Liver (tissue), 9 donors: ENCODE results near the gene CHCT1. TPM values are rescaled to one million over a fixed set of nuclear protein-coding genes. Genes with fewer than 3 reads are reported as not detected.

Experiments
- DNase-seq: peaks from one replicate; pipeline ENCODE4 v3.0.0-alpha.2; 2017; ENCODE audit warnings: low spot score
- H3K27ac ChIP-seq, 2 donors: one replicate each; pipeline ENCODE4 v1.7.0; 2013; ENCODE audit warnings: inconsistent platforms in 2 of 2, low read length in 2 of 2, control low read depth in 1 of 2, low read depth in 1 of 2, mild to moderate bottlenecking in 1 of 2
- H3K27me3 ChIP-seq, 4 donors: one replicate each; pipeline versions ENCODE4 v1.6.1 to v1.7.0; 2013; ENCODE audit warnings: low read length in 3 of 4, inconsistent platforms in 1 of 4, mild to moderate bottlenecking in 1 of 4, moderate library complexity in 1 of 4; ENCODE audit not compliant: control insufficient read depth in 4 of 4, insufficient read depth in 4 of 4
- H3K36me3 ChIP-seq, 4 donors: one replicate each; pipeline versions ENCODE4 v1.6.1 to v1.7.0; 2013; ENCODE audit warnings: low read length in 3 of 4, mild to moderate bottlenecking in 3 of 4, low read depth in 1 of 4, moderate library complexity in 1 of 4; ENCODE audit not compliant: control insufficient read depth in 4 of 4, insufficient read depth in 3 of 4
- H3K4me1 ChIP-seq, 4 donors: one replicate each; pipeline versions ENCODE4 v1.6.1 to v1.7.0; 2013; ENCODE audit warnings: low read length in 3 of 4, mild to moderate bottlenecking in 3 of 4, moderate library complexity in 1 of 4; ENCODE audit not compliant: control insufficient read depth in 4 of 4, insufficient read depth in 4 of 4
- H3K4me3 ChIP-seq, 3 donors: one replicate each; pipeline versions ENCODE4 v1.6.1 to v1.7.0; 2013; ENCODE audit warnings: low read length in 3 of 3, control low read depth in 1 of 3, low read depth in 1 of 3, mild to moderate bottlenecking in 1 of 3
- H3K9ac ChIP-seq, 2 donors: one replicate each; pipeline ENCODE4 v1.7.0; 2013; ENCODE audit warnings: low read length in 2 of 2, mild to moderate bottlenecking in 2 of 2, moderate library complexity in 2 of 2, control low read depth in 1 of 2, low read depth in 1 of 2
- H3K9me3 ChIP-seq, 4 donors: one replicate each; pipeline versions ENCODE4 v1.6.1 to v1.7.0; 2013; ENCODE audit warnings: low read length in 3 of 4; ENCODE audit not compliant: control insufficient read depth in 4 of 4
- CTCF ChIP-seq: fragments of 150-350 bp; IDR thresholded peaks from 2 replicates; pipeline ENCODE4 v1.5.1; 2017; ENCODE audit warnings: improper control_type of control experiment, low read depth, low read length; ENCODE audit not compliant: missing input control
- EGR1 ChIP-seq, 2 donors: IDR thresholded peaks; 2 replicates each; pipeline ENCODE4 v1.6.1; 2016 to 2018; ENCODE audit warnings: antibody characterized with exemption in 2 of 2, low read depth in 2 of 2
- FOXA1 ChIP-seq: IDR thresholded peaks from 2 replicates; pipeline ENCODE4 v1.6.1; 2016; ENCODE audit warnings: antibody characterized with exemption
- FOXA2 ChIP-seq: IDR thresholded peaks from 2 replicates; pipeline ENCODE4 v1.6.1; 2016; ENCODE audit warnings: antibody characterized with exemption
- GABPA ChIP-seq, 2 donors: IDR thresholded peaks in 1 of 2; conservative IDR thresholded peaks in 1 of 2; 2 replicates each; pipeline ENCODE4 v1.6.1; 2016; ENCODE audit warnings: antibody characterized with exemption in 2 of 2, mild to moderate bottlenecking in 1 of 2, moderate library complexity in 1 of 2
- HNF4A ChIP-seq, 2 donors: conservative IDR thresholded peaks; 2 replicates each; pipeline ENCODE4 v1.6.1; 2016; ENCODE audit warnings: antibody characterized with exemption in 2 of 2, mild to moderate bottlenecking in 2 of 2
- HNF4G ChIP-seq: IDR thresholded peaks from 2 replicates; pipeline ENCODE4 v1.6.1; 2016; ENCODE audit warnings: antibody characterized with exemption
- JUND ChIP-seq, 2 donors: IDR thresholded peaks; 2 replicates each; pipeline ENCODE4 v1.6.1; 2016; ENCODE audit warnings: antibody characterized with exemption in 2 of 2
- NR2F2 ChIP-seq: IDR thresholded peaks from 2 replicates; pipeline ENCODE4 v1.6.1; 2016; ENCODE audit warnings: antibody characterized with exemption
- RAD21 ChIP-seq, 2 donors: IDR thresholded peaks; 2 replicates each; pipeline ENCODE4 v1.6.1; 2016; ENCODE audit warnings: antibody characterized with exemption in 2 of 2, mild to moderate bottlenecking in 2 of 2
- REST ChIP-seq: IDR thresholded peaks from 2 replicates; pipeline ENCODE4 v1.6.1; 2016; ENCODE audit warnings: antibody characterized with exemption, mild to moderate bottlenecking
- SP1 ChIP-seq: IDR thresholded peaks from 2 replicates; pipeline ENCODE4 v1.6.1; 2018; ENCODE audit warnings: antibody characterized with exemption, mild to moderate bottlenecking
- TAF1 ChIP-seq: conservative IDR thresholded peaks from 2 replicates; pipeline ENCODE4 v1.6.1; 2016; ENCODE audit warnings: antibody characterized with exemption, mild to moderate bottlenecking
- YY1 ChIP-seq: IDR thresholded peaks from 2 replicates; pipeline ENCODE4 v1.6.1; 2016; ENCODE audit warnings: antibody characterized with exemption, mild to moderate bottlenecking
- WGBS: extraction: QIAGEN DNeasy Blood & Tissue Kit; methylation state at CpG from one replicate; pipeline ENCODE4 v1.1.7; 2013; 5-methylcytosine and 5-hydroxymethylcytosine counted together
- polyA plus RNA-seq, 2 donors: library from polyadenylated mRNA; stranded (reverse) in 1 of 2; unstranded in 1 of 2; fragments of 200-250 nt in 1 of 2; fragments of >200 nt in 1 of 2; fragmentation: Nextera tagmentation in 1 of 2; extraction: Ambion mirVana in 1 of 2; gene quantifications; one replicate each; pipeline versions ENCODE4 v1.2.1 to v1.2.3, GENCODE V29; 2013 to 2015
- total RNA-seq, 2 donors: library from RNA; depleted of rRNA; stranded (reverse); fragments of >200 nt; gene quantifications; one replicate each; pipeline ENCODE4 v1.2.3, GENCODE V29; 2014
- TF ChIP-seq, protein P1 (sequence below): IDR thresholded peaks from 2 replicates; pipeline ENCODE4 v1.6.1; 2016; ENCODE audit warnings: antibody characterized with exemption
- TF ChIP-seq, protein P2 (sequence below): IDR thresholded peaks from 2 replicates; pipeline ENCODE4 v1.6.1; 2016; ENCODE audit warnings: antibody characterized with exemption
- TF ChIP-seq, protein P3 (sequence below): IDR thresholded peaks from 2 replicates; pipeline ENCODE4 v1.6.1; 2016; ENCODE audit warnings: antibody characterized with exemption
- donor health status: healthy.
- donor health status: healthy.
- donor health status: healthy.
- donor health status: healthy.
- donor health status: healthy.

The CHCT1 gene
- total and polyA plus RNA-seq, 4 donors: not detected

GRCh38 chr17:60447375-60447774, 25.1 kb downstream of the CHCT1 start:
- no peaks in the 10 kb centered on the region for H3K4me1 ChIP-seq
- no peak overlapping the region for H3K27ac ChIP-seq
- WGBS: 96% methylated on average over 8 of the region's 8 CpGs
- no peaks in the 10 kb centered on the region for H3K9me3 ChIP-seq
- H3K36me3 ChIP-seq: peaks cover 8 to 29% (median 24%) of the 10 kb centered on the region in 4 donors
- TF ChIP-seq HNF4G: no peak
- no peak for TF ChIP-seq FOXA1
- no peak for TF ChIP-seq REST
- TF ChIP-seq RAD21 (IDR thresholded peaks at IDR 0.05): no peak
- no peak for TF ChIP-seq TAF1
- no peak for TF ChIP-seq HNF4A (conservative IDR thresholded peaks at IDR 0.05)
- TF ChIP-seq, protein P1, sequence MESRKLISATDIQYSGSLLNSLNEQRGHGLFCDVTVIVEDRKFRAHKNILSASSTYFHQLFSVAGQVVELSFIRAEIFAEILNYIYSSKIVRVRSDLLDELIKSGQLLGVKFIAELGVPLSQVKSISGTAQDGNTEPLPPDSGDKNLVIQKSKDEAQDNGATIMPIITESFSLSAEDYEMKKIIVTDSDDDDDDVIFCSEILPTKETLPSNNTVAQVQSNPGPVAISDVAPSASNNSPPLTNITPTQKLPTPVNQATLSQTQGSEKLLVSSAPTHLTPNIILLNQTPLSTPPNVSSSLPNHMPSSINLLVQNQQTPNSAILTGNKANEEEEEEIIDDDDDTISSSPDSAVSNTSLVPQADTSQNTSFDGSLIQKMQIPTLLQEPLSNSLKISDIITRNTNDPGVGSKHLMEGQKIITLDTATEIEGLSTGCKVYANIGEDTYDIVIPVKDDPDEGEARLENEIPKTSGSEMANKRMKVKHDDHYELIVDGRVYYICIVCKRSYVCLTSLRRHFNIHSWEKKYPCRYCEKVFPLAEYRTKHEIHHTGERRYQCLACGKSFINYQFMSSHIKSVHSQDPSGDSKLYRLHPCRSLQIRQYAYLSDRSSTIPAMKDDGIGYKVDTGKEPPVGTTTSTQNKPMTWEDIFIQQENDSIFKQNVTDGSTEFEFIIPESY: no peak
- TF ChIP-seq GABPA (IDR thresholded peaks at IDR 0.05 in 1 of 2, conservative IDR thresholded peaks at IDR 0.05 in 1 of 2): no peak
- H3K4me3 ChIP-seq: no peak overlapping the region
- no peaks in the 10 kb centered on the region for H3K27me3 ChIP-seq
- H3K9ac ChIP-seq: no peak overlapping the region
- DNase-seq: no peak

DNA sequence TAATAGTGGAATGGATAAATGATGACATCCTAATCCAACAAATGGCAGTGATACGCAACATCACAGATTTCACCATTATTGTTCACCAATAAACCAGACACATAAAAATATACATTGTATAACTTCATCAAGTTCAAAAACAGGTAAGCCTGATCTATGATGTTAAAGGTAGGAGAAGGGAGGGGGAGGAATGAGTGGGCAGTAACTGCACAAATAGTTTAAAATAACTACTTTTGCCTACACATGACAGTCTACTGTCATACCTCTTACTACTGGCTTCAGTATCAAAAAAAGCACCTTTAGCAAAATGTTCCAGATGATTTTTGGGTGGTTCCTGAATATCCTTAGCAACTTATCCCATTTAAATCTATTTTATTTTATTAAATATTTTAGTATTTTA, 28.8 kb downstream of the CHCT1 start:
- no peaks in the 10 kb centered on the region for H3K27me3 ChIP-seq
- TF ChIP-seq FOXA1 (no peak), TAF1 (no peak), SP1 (no peak), JUND (IDR thresholded peaks at IDR 0.05) (no peak), RAD21 (IDR thresholded peaks at IDR 0.05) (no peak), EGR1 (IDR thresholded peaks at IDR 0.05; ENCODE audit: low read depth in 2 of 2) (no peak), CTCF (no peak), HNF4G (no peak), HNF4A (conservative IDR thresholded peaks at IDR 0.05) (no peak), REST (no peak), YY1 (no peak), FOXA2 (no peak), GABPA (IDR thresholded peaks at IDR 0.05 in 1 of 2, conservative IDR thresholded peaks at IDR 0.05 in 1 of 2) (no peak), NR2F2 (no peak)
- TF ChIP-seq, protein P2, sequence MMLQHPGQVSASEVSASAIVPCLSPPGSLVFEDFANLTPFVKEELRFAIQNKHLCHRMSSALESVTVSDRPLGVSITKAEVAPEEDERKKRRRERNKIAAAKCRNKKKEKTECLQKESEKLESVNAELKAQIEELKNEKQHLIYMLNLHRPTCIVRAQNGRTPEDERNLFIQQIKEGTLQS: no peak
- TF ChIP-seq, protein P1: no peak
- TF ChIP-seq, protein P3, sequence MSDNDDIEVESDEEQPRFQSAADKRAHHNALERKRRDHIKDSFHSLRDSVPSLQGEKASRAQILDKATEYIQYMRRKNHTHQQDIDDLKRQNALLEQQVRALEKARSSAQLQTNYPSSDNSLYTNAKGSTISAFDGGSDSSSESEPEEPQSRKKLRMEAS: no peak
- no peaks in the 10 kb centered on the region for H3K9me3 ChIP-seq
- WGBS: 100% methylated on average over 1 of the region's 1 CpG
- no peak overlapping the region for H3K9ac ChIP-seq
- no peak overlapping the region for H3K4me3 ChIP-seq
- no peak overlapping the region for H3K27ac ChIP-seq
- peaks cover 6 to 43% (median 35%) of the 10 kb centered on the region in 4 donors for H3K36me3 ChIP-seq
- no peaks in the 10 kb centered on the region for H3K4me1 ChIP-seq
- DNase-seq: no peak
